Left lung (tissue), 10 donors: ENCODE data around the gene TMTC2. TPM values are rescaled to one million over a fixed set of nuclear protein-coding genes. Genes with fewer than 3 reads are reported as not detected.
"Not testable (repeated sequence)": the region's sequence is repeated elsewhere in the genome, so short reads cannot be mapped to it uniquely, and the experiment has no call there.

Source experiments
- ATAC-seq: fragments of 200-7000 bp; cut with Tn5 transposase; one replicate; pipeline ENCODE4 v1.9.1; 2020; ENCODE audit warnings: moderate library complexity
- DNase-seq, 4 donors: peaks; one replicate each; pipeline ENCODE4 v3.0.0-alpha.2; 2013 to 2020
- H3K27ac ChIP-seq, 2 donors: fragments of 200-600 bp; sonication (generic) in 1 of 2; one replicate each; pipeline versions ENCODE4 v1.5.0 to v1.8.0; 2020 to 2021
- H3K27me3 ChIP-seq, 2 donors: fragments of 200-600 bp; sonication (generic) in 1 of 2; one replicate each; pipeline versions ENCODE4 v1.5.0 to v1.8.0; 2020 to 2021
- H3K36me3 ChIP-seq, 2 donors: fragments of 200-600 bp; sonication (generic) in 1 of 2; one replicate each; pipeline versions ENCODE4 v1.5.0 to v1.8.0; 2020 to 2021
- H3K4me1 ChIP-seq, 2 donors: fragments of 200-600 bp; one replicate each; pipeline ENCODE4 v1.8.0; 2021
- H3K4me3 ChIP-seq, 2 donors: fragments of 200-600 bp; sonication (generic) in 1 of 2; one replicate each; pipeline versions ENCODE4 v1.5.0 to v1.8.0; 2020 to 2021; ENCODE audit warnings: mild to moderate bottlenecking in 1 of 2
- H3K9me3 ChIP-seq, 2 donors: fragments of 200-600 bp; sonication (generic) in 1 of 2; one replicate each; pipeline versions ENCODE4 v1.5.0 to v1.8.0; 2020 to 2021
- intact Hi-C, 2 donors: fragments of 100-400 bp; cut with DNase I; formaldehyde crosslinking; loops; one replicate each; pipeline versions ENCODE4 v1.11.2 to v1.14.2; 2022
- polyA plus RNA-seq, 6 donors: library from polyadenylated mRNA; unstranded; fragments of 120-200 nt; gene quantifications; one replicate each; pipeline ENCODE4 v1.2.1, GENCODE V29; 2013; ENCODE audit not compliant: insufficient read length in 6 of 6
- total RNA-seq, 2 donors: library from RNA; stranded (reverse); fragmentation: NEBNext Ultra II Directional; extraction: Animal tissue kit (Norgen Biotek cat#: 25700); gene quantifications; one replicate each; pipeline ENCODE4 v1.2.1, GENCODE V29; 2021
- TF ChIP-seq, protein P1 (sequence below), 2 donors: fragments of 200-600 bp; sonication (generic) in 1 of 2; IDR thresholded peaks; one replicate each; pipeline versions ENCODE4 v1.5.0 to v1.8.0; 2021; ENCODE audit warnings: antibody characterized with exemption in 2 of 2
- donor health status: DM: no; HTN: yes; CAD: no.
- donor health status: DM: no; HTN: no; CAD: no.

The TMTC2 gene
- total and polyA plus RNA-seq, 8 donors = 17.2 to 46.1 (median 39.3) TPM

DNA sequence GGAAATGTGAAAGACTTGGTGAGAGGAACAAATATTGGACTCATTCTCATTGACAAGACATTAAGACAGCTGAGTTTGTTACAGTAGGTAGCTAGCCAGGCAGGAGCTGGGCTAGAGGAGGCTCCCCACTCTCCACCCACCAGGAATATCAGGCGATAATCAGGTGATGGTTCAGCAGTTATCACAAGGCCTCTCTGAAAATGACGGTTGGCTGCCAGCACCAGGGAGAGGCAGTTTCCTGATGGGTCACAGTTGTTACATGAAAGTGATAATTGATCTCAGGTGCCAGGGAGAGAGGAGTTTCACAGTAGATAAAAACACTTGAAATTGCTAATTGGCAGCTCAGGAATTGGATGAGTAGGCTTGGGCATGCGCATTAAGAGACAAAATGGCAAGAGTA lies 116.5 kb downstream of the TMTC2 start:
- Histone ChIP-seq H3K9me3 (no peaks in the 10 kb centered on the region), H3K27ac (no peak overlapping the region), H3K27me3 (no peaks in the 10 kb centered on the region), H3K36me3 (no peaks in the 10 kb centered on the region), H3K4me1 (no peaks in the 10 kb centered on the region), H3K4me3 (no peak overlapping the region)
- ATAC-seq (no peak), DNase-seq (no peak)
- TF ChIP-seq, protein P1, sequence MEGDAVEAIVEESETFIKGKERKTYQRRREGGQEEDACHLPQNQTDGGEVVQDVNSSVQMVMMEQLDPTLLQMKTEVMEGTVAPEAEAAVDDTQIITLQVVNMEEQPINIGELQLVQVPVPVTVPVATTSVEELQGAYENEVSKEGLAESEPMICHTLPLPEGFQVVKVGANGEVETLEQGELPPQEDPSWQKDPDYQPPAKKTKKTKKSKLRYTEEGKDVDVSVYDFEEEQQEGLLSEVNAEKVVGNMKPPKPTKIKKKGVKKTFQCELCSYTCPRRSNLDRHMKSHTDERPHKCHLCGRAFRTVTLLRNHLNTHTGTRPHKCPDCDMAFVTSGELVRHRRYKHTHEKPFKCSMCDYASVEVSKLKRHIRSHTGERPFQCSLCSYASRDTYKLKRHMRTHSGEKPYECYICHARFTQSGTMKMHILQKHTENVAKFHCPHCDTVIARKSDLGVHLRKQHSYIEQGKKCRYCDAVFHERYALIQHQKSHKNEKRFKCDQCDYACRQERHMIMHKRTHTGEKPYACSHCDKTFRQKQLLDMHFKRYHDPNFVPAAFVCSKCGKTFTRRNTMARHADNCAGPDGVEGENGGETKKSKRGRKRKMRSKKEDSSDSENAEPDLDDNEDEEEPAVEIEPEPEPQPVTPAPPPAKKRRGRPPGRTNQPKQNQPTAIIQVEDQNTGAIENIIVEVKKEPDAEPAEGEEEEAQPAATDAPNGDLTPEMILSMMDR (IDR thresholded peaks at IDR 0.05) = no peak
- intact Hi-C loops = no loop called here

DNA sequence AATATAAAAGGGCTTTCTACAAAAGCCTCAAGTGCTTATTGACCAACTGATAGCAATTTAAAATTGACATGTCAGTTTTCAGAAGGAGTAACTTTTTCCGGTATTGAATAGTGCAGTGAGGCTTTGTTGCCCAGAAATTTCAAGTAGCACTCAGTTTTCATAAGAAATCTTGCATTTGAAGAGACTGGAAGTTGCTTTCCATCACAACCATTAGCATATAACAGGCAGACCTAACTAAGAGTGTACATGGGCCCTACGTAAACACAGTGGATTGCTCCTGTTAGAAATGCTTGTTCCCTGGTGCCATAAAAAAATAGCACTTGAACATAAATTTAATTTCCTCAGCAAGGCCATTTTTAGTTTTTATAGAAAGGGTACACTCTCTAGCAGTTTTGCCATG lies 117.9 kb downstream of the TMTC2 start:
- no peaks in the 10 kb centered on the region for H3K36me3 ChIP-seq
- peak; percentile 66 for ATAC-seq

DNA sequence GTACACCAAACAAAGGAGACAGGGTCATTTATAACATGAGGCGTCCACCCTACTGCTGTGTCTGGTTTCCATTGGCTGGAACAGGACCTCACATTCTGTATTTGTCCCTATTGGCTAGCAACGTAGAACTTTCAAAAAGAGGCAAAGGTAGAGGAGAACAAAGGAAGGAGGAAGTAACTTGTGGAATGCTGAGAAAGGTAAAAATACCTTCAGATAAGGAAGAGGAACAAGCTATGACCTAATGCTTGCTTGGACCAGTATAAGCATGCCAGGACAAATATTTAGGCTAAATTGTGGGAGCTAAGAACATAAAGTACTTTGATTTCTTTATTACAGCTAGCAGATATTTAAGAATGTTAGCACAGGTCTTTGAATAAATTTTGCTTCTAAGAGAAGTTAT lies 118.3 kb downstream of the TMTC2 start:
- not testable (repeated sequence) for H3K27ac ChIP-seq
- ATAC-seq = peak; percentile 51

More for the DNA sequence above, 117.9 kb downstream of the TMTC2 start:
- Histone ChIP-seq H3K27me3 (no peaks in the 10 kb centered on the region), H3K4me1 (no peaks in the 10 kb centered on the region), H3K9me3 (no peaks in the 10 kb centered on the region), H3K27ac (no peak overlapping the region), H3K4me3 (no peak overlapping the region)
- DNase-seq = no peak
- TF ChIP-seq, protein P1 (IDR thresholded peaks at IDR 0.05) = no peak
- intact Hi-C loops = no loop called here

DNA sequence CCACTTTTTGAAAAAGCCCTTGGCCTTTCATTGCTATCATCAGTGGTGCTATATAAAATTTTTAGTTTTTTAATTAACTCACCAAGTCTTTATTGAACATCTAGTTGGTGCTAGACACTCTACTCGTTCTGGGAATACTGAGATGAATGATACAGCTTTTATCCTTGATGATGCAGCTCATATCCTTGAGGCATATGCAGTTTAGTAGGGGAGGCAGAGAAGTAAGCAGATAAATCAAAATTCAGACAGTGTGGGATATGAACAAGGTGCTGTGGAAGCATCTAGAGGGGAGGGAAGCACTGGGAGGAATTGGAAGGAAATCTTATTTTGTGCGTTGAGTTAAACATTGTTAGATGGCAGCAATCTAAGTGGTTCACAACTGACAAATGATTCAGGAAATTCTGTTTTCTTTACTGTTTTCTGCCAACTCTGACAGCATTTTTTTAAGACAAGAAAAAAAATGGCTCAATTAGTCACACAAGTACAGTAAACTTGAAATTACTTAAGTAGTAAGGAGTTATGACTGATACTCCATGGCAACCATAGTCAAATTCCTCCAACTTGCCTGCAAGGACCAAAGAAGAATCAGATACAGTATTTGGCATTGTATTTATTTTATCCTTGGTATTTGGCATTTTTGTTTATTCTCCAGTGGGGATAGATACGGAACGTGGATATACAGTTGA lies 119.2 kb downstream of the TMTC2 start:
- H3K27me3 ChIP-seq = no peaks in the 10 kb centered on the region
- no peaks in the 10 kb centered on the region for H3K36me3 ChIP-seq
- no peak overlapping the region for H3K27ac ChIP-seq
- H3K4me3 ChIP-seq = no peak overlapping the region
- no peaks in the 10 kb centered on the region for H3K4me1 ChIP-seq
- H3K9me3 ChIP-seq = no peaks in the 10 kb centered on the region
- TF ChIP-seq, protein P1 (IDR thresholded peaks at IDR 0.05) = no peak
- DNase-seq (no peak), ATAC-seq (peak; percentile 30)
- intact Hi-C loops = no loop called here

More for the DNA sequence above, 118.3 kb downstream of the TMTC2 start:
- H3K27me3 ChIP-seq, DNase-seq, H3K4me3 ChIP-seq, H3K36me3 ChIP-seq, intact Hi-C loops, H3K4me1 ChIP-seq, H3K9me3 ChIP-seq: not testable (repeated sequence)

DNA sequence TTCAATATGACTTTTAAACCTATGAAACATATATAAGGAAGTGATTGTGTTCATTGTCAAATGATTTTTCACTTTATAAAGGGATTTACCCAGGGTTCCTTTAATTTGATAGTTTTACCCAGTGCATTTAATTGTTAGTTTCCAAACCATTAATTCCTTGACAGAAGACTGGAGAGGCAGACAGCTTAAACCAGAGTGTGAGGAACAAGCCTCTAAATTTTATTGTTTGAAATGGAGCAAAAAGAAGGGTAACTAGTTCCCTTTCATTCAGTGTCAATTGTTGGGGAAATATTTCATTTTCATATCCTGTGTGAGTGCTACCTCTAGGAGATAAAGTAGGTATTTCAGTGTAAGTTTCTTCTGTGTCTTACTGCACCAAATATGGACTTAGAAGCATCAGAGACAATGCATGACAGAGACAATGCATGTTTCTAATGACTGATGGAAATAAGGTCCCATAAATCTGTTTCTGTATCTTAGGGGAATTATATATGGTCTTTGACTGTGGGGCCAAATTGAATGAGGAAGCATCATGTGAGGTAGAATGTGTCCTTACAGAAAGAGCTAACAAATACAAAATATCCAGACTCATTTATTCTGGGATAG lies 120.5 kb downstream of the TMTC2 start:
- Histone ChIP-seq H3K36me3 (no peaks in the 10 kb centered on the region), H3K27me3 (no peaks in the 10 kb centered on the region), H3K4me1 (no peaks in the 10 kb centered on the region), H3K27ac (no peak overlapping the region), H3K9me3 (no peaks in the 10 kb centered on the region), H3K4me3 (no peak overlapping the region)
- DNase-seq (no peak), ATAC-seq (no peak)
- TF ChIP-seq, protein P1 (IDR thresholded peaks at IDR 0.05) = no peak
- intact Hi-C loops = no loop called here
